B cell (primary cell): ENCODE measurements around the gene FBLN2.

Experiments used
- EZH2 ChIP-seq: IDR thresholded peaks from 2 replicates; pipeline ENCODE4 v1.6.1; 2012; ENCODE audit warnings: borderline replicate concordance, low read depth, mild to moderate bottlenecking, moderate library complexity, low read length; ENCODE audit not compliant: insufficient read depth, poor library complexity, severe bottlenecking
- TF ChIP-seq, protein P1 (sequence below): fragments of 200-600 bp; IDR thresholded peaks from one replicate; pipeline ENCODE4 v1.8.0; 2022; ENCODE audit warnings: antibody characterized with exemption, mild to moderate bottlenecking

DNA sequence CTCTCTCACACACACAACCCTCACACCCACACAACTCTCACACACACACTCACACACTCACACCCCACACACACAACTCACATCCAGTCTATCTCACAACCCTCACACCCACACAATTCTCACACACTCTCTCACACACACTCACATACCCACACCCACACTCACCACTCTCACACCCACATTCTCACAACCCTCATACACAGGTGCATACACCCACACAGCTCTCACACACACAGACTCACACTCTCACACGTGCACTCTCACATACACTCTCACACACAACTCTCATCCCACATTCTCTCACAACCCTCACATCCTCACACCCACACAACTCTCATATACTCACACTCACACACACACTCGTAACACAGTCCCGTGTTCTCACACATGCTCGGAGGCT is 134.4 kb downstream of the FBLN2 start:
- TF ChIP-seq EZH2 = no peak
- TF ChIP-seq, protein P1, sequence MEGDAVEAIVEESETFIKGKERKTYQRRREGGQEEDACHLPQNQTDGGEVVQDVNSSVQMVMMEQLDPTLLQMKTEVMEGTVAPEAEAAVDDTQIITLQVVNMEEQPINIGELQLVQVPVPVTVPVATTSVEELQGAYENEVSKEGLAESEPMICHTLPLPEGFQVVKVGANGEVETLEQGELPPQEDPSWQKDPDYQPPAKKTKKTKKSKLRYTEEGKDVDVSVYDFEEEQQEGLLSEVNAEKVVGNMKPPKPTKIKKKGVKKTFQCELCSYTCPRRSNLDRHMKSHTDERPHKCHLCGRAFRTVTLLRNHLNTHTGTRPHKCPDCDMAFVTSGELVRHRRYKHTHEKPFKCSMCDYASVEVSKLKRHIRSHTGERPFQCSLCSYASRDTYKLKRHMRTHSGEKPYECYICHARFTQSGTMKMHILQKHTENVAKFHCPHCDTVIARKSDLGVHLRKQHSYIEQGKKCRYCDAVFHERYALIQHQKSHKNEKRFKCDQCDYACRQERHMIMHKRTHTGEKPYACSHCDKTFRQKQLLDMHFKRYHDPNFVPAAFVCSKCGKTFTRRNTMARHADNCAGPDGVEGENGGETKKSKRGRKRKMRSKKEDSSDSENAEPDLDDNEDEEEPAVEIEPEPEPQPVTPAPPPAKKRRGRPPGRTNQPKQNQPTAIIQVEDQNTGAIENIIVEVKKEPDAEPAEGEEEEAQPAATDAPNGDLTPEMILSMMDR = no peak
